Stimulated activated CD4-positive, alpha-beta T cell treated with anti-CD3 and anti-CD28 coated beads, TNF-alpha, amount 100 ng/mL, for 48 hours (primary cell): ENCODE data around the gene ETV5.

Experiments used
- DNase-seq, 3 donors: peaks; one replicate each; pipeline ENCODE4 v3.0.0-alpha.2; 2020; ENCODE audit warnings: low read depth in 3 of 3

The ETV5 gene

DNA sequence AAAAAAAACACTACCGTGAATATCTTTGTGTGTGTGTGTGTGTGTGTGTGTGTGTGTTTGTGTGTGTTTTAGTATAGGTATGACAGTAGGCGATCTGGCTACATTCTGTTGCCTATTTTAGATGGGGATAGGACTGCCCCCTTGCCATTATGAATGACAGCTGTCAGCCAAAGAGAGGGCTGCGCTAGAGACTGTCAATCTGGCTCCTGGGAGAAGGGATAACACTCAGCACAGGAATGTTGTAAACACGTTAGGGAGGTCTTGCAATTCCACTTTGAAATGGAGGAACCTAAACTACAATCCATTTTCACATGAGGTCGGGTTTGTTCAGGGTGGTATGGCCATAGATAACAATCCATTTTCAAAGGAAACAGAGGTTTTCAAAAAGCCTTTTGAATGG lies 14.1 kb upstream of the ETV5 start:
- no peak for DNase-seq

DNA sequence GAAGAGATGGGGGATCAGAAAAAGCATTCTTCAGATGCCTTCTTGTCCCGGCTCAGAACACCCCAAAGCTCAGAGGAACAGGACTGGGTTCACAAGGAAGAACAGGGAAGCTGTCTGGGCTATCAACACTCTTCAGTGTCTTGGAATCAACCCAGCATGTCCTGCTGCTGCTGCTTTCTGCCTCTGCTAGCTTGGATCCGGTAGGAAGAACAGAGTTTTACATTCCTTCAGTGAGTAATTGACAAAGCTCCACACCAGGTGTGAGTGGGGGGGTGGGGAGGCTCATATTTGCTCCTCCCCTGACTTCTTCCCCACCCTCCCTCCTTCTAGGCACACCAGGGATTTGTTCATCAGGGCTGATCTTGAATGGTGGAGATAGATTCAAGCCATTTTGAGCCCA lies 13.1 kb upstream of the ETV5 start:
- no peak for DNase-seq

DNA sequence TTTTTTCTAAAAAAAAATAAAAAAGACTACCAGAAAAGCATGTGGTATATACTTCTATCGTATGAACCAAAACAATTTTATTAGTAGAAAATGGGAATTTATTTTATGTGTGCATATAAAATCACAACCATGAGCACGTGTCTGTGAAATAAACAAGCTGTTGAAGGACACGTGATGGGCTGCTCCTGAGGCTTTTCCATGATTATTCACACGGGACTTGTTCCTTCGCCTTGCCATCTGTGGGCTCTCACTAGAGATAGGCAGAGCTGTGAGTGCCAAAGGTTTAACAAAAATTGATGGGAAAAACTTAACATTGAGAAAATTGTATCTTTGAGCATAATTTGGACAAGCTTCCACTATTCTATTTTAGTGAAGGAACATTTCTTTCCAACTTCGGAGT lies 12.4 kb upstream of the ETV5 start:
- DNase-seq = no peak

DNA sequence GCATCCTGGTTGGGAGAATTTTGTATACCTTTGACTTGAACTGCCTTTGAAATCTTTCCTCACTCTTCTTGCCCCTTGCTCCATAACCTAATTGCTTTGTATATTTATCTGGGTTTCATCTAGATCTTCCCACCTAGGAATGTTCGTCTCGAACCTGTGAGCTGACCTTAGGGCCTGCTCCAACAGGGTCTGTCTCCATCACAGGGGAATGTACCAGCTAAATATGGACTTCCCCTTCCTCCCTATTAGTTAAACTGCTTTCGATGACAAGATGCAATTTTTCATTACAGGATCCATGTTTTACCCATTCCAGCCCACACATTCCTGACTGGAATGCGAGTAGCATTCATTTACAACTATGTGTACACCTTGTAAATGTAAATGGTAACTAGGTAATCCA lies 10.6 kb upstream of the ETV5 start:
- no peak for DNase-seq

DNA sequence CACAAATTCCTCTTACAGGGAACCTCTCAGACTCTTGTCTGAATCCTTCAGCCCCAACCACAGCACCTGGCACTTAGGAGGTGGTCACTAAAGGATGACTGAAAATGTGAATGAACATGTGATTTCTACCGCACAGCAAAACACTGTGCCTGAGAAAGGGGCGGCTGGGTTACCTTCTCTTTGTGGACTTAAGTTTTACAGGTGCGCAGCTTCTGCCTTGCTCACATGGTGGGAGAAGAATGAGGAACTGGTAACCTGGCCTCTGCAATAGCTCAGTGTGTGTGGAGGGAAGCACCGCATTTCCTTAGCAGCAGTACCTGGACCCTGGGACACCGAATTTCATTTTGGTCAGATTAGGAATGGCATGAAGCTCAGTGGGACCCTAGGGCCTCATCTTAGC lies 9.8 kb upstream of the ETV5 start:
- DNase-seq = no peak

DNA sequence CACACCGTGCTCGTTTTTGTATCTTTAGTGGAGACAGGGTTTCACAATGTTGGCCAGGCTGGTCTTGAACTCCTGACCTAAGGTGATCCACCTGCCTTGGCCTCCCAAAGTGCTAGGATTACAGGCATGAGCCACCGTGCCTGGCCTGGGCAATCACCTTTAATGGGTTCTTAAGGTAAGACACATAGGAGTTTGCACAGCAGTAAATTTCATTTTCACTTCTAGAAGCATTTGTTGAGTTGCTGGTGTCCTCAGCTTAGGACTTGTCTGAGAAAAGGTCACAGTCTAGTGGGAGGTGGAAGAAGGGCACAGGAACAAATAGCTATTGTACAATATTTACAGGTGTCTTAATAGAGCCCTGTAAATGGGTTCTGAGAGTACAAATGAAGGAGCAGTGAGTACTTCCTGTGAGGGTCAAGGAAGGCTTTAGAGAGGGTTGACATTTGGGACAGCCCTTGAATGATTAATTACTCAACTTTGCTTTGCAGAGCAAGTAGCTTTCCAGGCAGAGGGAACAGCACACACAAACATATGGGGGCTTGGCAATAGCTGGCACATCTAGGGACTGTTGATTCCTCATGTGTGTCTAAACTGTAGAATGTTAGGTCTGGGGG lies 8.7 kb upstream of the ETV5 start:
- DNase-seq = no peak

DNA sequence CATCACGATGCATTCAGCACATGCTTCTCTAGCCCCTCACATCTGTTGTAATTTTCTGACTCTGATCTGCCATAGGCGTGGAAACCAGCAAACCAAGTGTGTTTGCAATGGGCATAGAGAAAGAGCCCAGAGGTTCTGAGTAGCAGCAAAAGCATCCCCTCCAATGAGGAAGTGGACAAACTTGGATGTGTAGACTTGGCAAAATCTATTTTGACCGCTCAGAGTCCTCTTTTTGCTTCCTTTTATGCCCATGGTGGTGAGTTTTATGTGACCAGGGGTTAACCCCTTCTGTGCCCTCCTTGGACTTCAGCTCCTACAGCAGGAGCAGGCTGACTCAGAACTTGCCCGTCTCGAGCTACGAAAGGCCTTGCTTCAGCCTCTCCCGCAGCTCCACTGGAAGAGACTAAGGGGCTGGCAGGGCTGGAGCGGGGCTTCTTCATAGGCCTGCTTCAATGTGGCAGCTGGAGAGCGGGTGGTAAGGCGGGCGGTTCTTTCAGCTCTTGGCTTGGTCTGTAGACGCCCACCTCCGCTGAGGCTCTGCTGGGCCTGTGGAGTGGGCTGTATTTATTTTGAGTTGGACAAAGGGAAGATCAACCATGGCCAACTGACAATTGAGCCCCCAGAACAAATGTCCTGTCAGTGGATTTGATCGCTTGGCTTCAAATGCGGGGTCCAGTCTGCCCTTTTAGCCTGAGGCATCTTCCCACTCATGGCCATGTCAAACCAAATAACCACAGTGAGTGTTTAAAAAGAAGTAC lies 6.5 kb upstream of the ETV5 start:
- DNase-seq = no peak

DNA sequence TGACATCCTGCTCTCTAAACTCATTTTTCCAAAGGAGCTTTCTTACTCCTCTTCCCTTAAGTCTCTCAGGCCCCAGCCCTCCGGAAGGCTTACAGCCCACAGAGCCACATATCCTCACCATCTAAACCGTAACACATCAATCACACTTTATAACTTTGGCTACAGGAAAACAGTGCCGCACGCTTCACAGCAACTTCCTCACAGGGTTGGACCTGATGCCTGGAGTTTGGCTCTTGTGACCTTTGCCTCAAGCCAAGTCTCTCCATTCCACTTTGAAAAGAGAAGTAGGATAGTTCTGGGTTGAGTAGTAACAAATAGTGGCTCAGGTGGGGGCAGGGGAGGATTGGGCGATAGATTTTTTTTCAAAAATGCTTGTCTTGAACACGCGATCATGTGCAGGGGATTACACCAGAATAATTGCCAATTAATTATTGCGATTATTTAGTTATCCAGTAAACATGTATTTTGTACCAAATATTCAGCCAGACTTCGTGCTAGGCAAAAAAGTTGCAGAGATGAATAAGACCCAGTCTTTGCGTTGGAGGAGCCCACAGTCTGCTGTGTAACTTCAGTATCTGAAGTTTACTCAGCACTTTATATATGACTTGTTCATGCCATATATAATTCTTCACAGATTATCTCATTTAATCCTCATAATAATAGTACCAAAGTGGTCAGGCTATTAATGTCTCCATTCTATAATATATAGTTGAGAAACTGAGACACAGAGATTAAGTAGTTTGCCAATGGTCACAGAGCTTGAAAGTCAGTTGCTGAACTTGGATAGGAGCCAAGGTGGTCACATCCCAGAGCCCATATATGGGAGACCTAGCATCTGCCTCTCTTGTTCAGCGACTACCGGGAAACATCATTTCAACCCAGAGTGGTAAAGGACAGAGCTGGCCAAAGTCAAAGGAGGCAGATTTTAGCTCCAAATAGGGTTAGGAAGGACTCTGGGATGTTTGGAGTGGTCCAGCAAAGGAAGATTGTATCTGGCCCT lies 2.4 kb upstream of the ETV5 start:
- no peak for DNase-seq

DNA sequence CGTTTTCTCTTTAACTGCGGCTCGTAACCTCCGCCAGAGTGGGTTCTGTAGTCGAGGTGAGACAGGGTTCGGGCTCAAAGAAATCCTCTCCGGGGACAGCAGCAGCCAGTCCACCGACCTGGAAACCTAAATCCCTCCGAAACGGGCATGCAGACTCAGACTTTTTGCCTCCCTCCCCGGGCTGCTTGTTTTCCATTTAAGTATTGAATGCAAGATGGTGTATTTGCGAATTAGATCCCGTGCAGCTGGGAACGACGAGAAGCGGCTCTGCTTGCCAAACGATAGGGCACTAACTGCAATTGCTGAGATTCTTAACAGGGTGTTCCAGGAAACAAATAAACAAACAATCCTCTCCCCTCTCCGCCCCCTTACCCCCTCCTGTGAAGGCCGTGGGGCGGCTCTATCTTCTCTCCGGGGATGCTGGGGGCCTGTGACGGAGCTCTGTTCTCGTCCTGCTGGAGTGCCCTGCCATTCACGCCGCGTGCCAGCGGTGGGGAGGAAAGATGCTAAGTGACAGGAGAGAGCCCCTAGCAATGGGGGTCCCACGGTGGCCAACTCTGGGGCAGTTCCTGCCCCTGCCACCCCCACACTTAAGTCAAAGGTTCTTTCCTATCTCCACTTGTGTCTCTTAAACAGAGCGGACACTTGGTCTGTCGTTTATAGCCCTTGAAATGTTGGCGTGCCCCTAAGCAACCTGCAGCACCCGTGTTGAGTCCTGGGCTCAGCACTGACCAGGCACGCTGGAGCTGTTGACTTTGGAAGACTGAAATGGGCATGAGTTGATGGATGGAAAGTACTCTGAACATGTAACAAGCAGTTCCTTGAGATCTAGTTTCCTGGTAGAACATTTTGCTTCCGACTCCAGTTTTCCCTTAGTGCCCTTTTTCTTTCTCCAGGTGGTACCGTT lies 1.3 kb upstream of the ETV5 start:
- no peak for DNase-seq

DNA sequence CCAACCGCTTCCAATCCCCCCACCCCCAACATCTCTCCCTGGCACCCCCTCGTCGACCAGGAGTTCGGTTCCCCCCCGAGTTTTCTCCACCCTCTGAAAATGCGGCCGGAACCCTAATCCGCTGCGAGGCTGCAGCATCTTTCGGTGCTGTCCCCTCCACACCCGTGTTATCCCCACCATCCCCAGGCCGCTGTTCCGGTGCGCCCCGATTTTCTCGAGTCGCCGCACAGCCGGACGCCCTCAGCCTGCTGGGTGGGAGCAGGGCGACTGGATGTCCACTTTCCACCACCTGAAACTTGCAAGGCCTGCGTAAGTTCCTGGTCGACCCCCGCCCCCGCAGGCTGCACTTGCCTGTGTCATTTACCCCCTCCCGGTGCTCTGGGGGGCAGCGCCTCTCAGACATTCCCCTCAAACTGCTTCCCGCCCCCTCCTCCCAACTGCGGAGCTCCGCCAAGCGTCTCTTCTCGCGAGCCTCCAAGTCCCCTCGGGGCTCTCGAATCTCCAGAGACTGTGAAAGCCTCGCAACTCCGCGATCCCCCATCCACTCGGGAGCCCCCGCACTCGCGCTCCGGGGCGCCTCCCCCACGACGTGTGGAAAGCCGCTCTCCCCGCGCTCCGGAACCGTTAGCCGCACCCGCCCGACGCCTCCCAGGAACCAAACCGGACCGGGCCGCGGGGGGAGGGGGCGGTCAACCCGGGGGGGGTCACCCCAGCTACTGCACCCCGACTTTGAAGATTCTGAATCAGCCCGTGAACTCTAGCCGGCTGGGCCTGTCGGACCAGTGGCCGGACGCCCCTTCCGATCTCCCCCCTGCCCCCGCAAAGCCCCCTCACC lies 566 bp downstream of the ETV5 start:
- no peak for DNase-seq

DNA sequence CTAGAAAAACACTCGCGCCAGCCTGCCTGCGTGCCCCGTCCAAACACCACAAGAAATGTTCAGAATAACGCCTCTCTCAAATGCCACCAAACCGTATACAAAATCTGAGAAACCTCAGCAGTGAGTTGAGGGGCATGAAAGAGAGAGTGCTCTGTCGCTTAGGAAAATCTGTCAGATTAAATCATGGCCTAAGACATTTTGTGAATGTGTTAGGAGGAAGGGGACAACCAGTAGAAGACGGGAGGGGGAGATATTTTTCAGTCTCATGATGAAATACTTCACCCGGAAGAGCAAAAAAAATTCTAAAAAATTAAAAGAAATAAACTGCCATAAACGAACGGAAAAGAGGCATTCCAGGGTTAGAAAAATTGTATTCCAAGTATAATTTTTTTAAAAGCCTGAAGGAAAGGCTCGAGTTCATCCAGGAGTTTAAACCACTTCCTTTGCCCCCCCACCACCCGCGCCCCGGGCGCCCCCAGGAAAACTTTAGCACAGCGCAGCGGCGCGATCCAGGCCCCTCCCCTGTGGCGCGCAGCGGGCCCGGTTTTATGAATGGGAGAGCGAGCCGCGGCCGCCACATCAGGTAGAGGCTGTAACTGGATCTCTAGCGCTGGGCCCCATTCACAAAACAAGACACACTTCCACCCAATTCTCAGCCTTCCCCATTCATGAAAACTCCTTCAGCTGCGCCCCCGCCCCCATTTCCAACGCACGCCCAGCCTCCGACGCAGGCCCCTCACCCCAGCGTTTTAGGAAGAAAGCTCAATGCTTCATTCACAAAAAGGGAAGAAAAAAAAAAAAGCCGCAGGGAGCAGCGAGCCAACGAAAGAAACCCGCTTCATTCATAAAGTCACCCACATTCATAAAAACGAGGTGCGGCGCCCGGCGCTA lies 1.4 kb downstream of the ETV5 start:
- DNase-seq = no peak

DNA sequence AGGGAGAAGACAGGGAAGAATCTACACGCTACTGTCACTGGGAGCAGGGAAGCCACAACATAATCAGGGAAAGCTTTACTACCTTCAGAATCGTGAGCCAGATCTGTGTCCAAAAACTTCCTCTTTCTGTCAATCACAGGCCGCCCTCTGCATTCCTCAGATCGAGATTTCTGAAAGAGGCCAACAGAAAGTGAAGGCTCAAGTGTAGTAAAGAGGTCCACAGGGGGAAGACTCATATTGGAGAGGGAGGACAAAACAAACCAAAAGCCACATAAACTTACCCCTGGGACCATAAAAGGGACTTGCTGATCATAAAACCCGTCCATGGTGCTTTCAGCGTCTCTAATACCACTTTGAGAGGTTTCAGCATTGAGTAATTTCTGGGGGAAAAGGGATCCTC lies 3.3 kb downstream of the ETV5 start:
- DNase-seq = no peak

DNA sequence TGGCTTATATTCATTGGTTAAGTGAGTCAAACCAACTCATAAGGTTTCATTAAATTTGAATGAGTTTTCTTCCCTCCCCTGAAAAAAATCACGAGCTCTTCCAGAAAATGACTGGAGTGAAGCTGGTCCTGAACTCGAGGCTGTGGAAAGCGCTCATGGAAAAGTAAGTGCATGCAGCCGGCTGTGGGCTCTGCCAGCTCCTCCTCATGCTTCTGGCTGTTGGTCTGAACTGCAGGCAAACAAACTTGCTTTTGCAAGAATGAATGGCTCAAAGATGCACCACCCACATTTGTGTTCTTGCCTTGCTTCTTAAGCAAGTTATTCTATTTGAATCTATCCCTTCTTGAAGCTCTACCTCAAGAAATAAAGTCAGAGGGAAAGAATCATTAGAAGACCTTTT lies 6.2 kb downstream of the ETV5 start:
- DNase-seq = no peak

DNA sequence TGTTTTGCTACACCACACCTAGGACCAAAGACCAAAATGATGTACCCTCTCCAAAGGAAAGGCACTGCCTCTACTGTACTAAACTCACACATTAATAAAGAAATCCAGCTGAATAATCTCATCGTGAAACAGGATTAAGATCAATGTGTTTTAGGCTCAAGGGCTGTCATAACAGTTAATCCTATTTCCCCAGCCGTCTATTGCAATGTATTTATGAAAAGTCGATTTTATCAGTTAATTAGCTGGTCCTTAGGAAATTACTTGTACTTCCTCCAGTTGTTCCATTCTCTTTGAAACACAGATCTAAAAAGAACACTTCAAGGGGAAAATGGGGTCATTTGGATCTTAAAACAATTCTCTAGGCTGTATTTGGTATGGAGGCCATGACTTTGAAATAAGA lies 8.5 kb downstream of the ETV5 start:
- no peak for DNase-seq

DNA sequence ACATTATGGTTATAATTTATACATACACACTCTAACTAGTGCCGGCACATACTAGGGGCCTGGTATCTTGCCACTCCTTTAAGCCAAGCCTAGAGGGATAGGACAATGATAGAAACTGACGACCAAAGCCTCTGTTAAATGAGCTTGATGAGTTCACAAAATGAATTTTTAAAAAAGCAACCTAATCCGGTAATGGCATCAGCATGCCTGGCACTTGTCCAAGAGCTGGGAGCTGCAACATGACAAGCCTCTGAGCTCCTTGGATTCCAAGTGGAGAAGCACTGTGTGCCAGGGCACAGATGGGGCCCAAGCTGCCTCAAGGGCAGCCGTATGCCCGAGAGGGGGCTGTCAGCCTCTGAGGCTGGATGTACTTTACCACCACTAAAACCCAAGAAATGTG lies 9.7 kb downstream of the ETV5 start:
- no peak for DNase-seq

DNA sequence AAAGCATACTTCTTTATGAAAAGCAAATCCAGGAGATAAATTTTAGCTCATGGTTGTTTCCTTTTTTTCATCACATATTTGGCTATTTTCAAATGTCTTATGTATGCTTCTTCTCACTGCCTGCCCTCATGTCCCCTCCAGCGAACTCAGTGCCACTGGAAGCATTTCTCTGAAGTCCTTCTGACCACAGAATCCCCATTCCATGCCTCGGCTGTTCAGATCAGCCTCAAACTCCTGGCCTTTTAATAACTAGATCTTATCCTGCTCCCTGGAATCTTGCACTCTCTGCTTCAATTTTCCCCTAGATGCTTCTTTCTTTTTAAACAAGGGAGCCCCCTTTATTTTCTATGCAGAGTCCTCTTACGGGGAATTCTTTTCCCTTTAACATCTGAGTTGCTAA lies 10.1 kb downstream of the ETV5 start:
- no peak for DNase-seq

DNA sequence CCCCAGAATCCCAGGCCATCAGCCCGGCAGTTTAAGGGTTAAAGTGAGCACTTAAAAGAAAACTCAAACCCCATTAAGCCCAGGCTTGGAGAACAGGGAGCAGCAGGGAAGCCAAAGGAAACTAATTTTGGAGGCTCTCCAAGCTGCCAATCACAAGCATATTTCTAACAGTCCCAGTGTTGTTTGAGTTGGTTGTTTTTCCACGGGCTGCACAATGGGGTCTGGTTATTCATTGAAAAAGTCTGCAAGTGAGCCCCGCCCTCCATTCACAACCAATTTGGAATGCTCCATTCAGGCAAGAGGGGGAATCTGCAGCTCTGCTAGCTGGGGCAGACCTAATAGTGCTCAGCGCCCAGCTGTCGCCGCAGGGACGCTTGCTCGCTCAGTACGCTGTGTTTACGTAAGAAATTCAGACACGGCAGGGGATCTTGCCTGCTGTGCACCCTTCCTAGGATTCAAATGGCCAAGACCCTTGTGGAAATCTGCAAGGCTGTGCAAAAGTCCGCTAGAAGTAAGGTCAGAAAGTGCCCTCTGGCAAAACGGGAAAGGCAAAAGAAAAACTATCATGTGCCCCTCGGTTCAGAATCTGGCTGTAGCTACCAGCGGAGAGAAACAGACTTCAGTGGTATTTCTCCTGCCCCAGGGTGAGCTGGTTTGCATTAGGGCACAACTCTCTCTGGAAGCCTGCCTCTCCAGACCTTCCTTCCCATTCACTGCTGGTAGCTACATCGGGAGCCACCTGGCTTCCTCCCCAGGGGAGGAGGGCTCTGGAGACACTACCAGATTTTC lies 11.0 kb downstream of the ETV5 start:
- no peak for DNase-seq

DNA sequence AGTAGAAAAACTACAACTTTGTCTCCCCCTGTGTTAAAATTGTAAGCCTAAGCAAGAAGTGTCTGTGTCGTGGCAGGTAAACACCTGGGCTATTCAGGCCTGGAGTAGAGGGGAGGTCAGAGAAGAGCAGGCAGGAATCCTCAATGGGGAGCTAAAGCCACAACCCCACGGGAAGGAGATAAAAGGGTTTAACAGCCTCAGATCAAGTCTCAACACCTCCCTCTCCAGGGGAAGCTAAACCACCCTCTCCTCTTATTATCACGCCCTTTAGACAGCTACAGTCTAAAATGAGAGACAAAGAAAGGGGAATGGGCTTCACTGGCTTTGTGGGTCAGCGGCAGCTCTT lies 11.6 kb downstream of the ETV5 start:
- no peak for DNase-seq

DNA sequence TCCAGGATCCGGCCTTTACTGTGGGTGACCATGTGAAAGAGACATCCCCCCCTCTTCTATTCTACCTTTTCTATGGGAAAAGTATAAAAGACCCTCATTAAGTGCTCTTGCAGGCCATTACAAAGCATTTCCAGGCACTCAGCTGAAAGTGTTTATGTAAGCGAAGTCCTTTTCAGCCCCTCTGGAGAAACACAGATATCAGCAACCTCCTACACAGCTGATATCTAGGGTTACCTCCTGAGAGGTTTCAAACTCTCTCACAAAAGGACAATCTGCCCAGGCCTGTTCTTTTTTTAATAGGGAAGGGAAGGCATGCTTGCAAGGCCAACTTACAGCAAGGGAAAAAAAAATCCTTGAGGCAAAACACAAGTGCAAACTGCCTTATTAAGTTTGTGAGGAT lies 12.6 kb downstream of the ETV5 start:
- no peak for DNase-seq
